HG03103 (cell line): Measurements from ENCODE around the gene CALHM2.

Experiments used
- ATAC-seq: cut with Tn5 transposase; IDR thresholded peaks from one replicate; pipeline ENCODE4 v1.9.1; 2021; ENCODE audit warnings: low read depth; ENCODE audit not compliant: unreplicated experiment

CALHM2 gene

GRCh38 chr10:103451091-103451813 lies 918 bp downstream of the CALHM2 start:
- no peak for ATAC-seq

- no peak for ATAC-seq
Observed at GRCh38 chr10:103450201-103450695, 1.9 kb downstream of the CALHM2 start.

- ATAC-seq: no peak
Observed at GRCh38 chr10:103449208-103450144, 2.7 kb downstream of the CALHM2 start.

- ATAC-seq: no peak
Observed at GRCh38 chr10:103448746-103449145, 3.4 kb downstream of the CALHM2 start.

GRCh38 chr10:103447187-103447586 lies 5.0 kb downstream of the CALHM2 start:
- ATAC-seq: no peak

- no peak for ATAC-seq
Observed at GRCh38 chr10:103445767-103446567, 6.2 kb downstream of the CALHM2 start.

GRCh38 chr10:103445366-103445765 lies 6.8 kb downstream of the CALHM2 start:
- no peak for ATAC-seq

GRCh38 chr10:103444478-103444877 lies 7.7 kb downstream of the CALHM2 start:
- ATAC-seq: no peak

GRCh38 chr10:103443475-103444185 lies 8.5 kb downstream of the CALHM2 start:
- ATAC-seq: no peak

GRCh38 chr10:103442031-103442461 lies 10.1 kb downstream of the CALHM2 start:
- ATAC-seq: no peak

GRCh38 chr10:103441611-103442010 lies 10.6 kb downstream of the CALHM2 start:
- ATAC-seq: no peak

GRCh38 chr10:103441206-103441605 lies 11.0 kb downstream of the CALHM2 start:
- no peak for ATAC-seq

- no peak for ATAC-seq
Observed at GRCh38 chr10:103440416-103440815, 11.8 kb downstream of the CALHM2 start.

GRCh38 chr10:103439776-103440175 lies 12.4 kb downstream of the CALHM2 start:
- ATAC-seq: no peak

- ATAC-seq: no peak
Observed at GRCh38 chr10:103433858-103434257, 18.3 kb downstream of the CALHM2 start.

GRCh38 chr10:103431902-103432301 lies 20.3 kb downstream of the CALHM2 start:
- ATAC-seq: no peak

- no peak for ATAC-seq
Observed at GRCh38 chr10:103429647-103430046, 22.5 kb downstream of the CALHM2 start.

GRCh38 chr10:103428989-103429643 lies 23.1 kb downstream of the CALHM2 start:
- ATAC-seq: no peak

- ATAC-seq: no peak
Observed at GRCh38 chr10:103427866-103428265, 24.3 kb downstream of the CALHM2 start.
